Thyroid gland (tissue), 4 donors: ENCODE measurements around the gene FAM110A.

Experiments
- POLR2A ChIP-seq, 2 donors: fragments of 450-650 bp; IDR thresholded peaks; one replicate each; pipeline ENCODE4 v1.6.1; 2017; ENCODE audit warnings: antibody characterized with exemption in 2 of 2, mild to moderate bottlenecking in 2 of 2, moderate library complexity in 1 of 2
- TF ChIP-seq, protein P1 (sequence below), 6 experiments: fragments of 200-600 bp in 3 of 6; fragments of 450-650 bp in 3 of 6; sonication (generic) in 3 of 6; IDR thresholded peaks; one replicate each; pipeline ENCODE4 v1.5.1; 2016 to 2019; ENCODE audit warnings: antibody characterized with exemption in 6 of 6, mild to moderate bottlenecking in 2 of 6, inconsistent platforms in 1 of 6, moderate library complexity in 1 of 6

DNA sequence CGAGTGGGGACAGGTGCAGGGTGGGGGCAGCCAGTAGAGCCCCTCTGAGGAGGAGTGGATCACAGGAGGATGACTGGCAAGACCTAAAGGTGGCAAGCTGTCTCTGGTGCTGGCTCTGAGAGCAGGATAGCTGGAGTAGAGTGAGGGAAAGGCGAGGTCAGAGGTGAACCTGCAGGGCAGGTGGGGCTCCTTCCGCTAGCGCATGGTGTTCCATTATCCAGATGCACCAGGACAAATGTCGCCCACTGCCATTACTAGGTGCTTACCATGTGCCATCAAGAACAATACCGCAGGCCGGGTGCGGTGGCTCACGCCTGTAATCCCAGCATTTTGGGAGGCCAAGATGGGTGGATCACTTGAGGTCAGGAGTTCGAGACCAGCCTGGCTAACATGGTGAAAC is 18.3 kb upstream of the FAM110A start:
- TF ChIP-seq POLR2A (IDR thresholded peaks at IDR 0.05), result no peak
- TF ChIP-seq, protein P1, sequence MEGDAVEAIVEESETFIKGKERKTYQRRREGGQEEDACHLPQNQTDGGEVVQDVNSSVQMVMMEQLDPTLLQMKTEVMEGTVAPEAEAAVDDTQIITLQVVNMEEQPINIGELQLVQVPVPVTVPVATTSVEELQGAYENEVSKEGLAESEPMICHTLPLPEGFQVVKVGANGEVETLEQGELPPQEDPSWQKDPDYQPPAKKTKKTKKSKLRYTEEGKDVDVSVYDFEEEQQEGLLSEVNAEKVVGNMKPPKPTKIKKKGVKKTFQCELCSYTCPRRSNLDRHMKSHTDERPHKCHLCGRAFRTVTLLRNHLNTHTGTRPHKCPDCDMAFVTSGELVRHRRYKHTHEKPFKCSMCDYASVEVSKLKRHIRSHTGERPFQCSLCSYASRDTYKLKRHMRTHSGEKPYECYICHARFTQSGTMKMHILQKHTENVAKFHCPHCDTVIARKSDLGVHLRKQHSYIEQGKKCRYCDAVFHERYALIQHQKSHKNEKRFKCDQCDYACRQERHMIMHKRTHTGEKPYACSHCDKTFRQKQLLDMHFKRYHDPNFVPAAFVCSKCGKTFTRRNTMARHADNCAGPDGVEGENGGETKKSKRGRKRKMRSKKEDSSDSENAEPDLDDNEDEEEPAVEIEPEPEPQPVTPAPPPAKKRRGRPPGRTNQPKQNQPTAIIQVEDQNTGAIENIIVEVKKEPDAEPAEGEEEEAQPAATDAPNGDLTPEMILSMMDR (IDR thresholded peaks at IDR 0.05), result no peak
